Heart left ventricle (tissue), 13 donors: ENCODE data around the gene MICAL1.

Experiments used
- POLR2A ChIP-seq, 2 donors: fragments of 450-650 bp; IDR thresholded peaks; one replicate each; pipeline ENCODE4 v1.6.1; 2017; ENCODE audit warnings: antibody characterized with exemption in 2 of 2, mild to moderate bottlenecking in 2 of 2, moderate library complexity in 2 of 2
- TF ChIP-seq, protein P1 (sequence below), 12 donors: fragments of 200-600 bp; sonication (generic) in 4 of 12; IDR thresholded peaks; one replicate each; pipeline versions ENCODE4 v1.5.0 to v1.8.0; 2018 to 2022; ENCODE audit warnings: antibody characterized with exemption in 12 of 12, mild to moderate bottlenecking in 5 of 12
- donor health status: ischemic (EF 13 %, LVEDD 7.1; RV severe dilation, severe dysfunction).
- donor health status: DM: no; HTN: yes; CAD: no.
- donor health status: DM: no; HTN: no; CAD: no.
- donor health status: ischemic (EF 25% LVEDD 6.9; RV normal size, moderate dysfunction).
- donor health status: ischemic (EF 25% LVEDD 5.7; RV mildly dilated, moderate dysfunction).
- donor health status: ischemic (EF 35%, LVEDD 5.7; RV mildly dilated, moderate dysfunction).
- donor health status: nonischemic (EF 11% LVEDD 7.7; RV severe dilation, severe dysfunction).
- donor health status: DM: yes; HTN: yes; CAD: no.
- donor health status: PGD.
- donor health status: ischemic (EF 29% LVEDD 5.4; RV normal size, mild dysfunction).
- donor health status: nonischemic (EF 23%, LVEDD 6.1; RV moderate dilation, normal function).

DNA sequence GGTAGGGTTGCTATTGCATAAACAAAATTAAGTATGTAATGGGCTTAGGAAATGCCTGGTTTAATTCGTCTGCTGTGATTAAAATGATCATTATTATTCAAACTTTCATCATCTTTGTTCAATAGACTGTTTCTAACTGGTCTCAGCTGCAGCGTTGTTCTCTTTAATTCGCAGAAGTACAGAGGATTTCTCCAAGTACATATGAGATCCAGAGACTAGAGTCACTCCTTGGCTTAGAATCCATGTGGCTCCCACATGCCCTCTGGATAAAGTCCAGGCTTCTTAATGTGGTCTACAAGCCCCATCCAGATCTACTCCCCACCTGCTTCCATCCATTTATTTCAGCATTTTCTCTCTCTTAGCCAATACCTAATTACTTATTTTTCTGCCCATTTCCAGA, 28.6 kb upstream of the MICAL1 start:
- TF ChIP-seq, protein P1, sequence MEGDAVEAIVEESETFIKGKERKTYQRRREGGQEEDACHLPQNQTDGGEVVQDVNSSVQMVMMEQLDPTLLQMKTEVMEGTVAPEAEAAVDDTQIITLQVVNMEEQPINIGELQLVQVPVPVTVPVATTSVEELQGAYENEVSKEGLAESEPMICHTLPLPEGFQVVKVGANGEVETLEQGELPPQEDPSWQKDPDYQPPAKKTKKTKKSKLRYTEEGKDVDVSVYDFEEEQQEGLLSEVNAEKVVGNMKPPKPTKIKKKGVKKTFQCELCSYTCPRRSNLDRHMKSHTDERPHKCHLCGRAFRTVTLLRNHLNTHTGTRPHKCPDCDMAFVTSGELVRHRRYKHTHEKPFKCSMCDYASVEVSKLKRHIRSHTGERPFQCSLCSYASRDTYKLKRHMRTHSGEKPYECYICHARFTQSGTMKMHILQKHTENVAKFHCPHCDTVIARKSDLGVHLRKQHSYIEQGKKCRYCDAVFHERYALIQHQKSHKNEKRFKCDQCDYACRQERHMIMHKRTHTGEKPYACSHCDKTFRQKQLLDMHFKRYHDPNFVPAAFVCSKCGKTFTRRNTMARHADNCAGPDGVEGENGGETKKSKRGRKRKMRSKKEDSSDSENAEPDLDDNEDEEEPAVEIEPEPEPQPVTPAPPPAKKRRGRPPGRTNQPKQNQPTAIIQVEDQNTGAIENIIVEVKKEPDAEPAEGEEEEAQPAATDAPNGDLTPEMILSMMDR (IDR thresholded peaks at IDR 0.05), result no peak
- TF ChIP-seq POLR2A (IDR thresholded peaks at IDR 0.05), result no peak
